Measurements from ENCODE around the gene E2F8. TPM values are rescaled to one million over a fixed set of nuclear protein-coding genes. Genes with fewer than 3 reads are reported as not detected.
A peak's percentile ranks its signal among the peaks of the same experiment; 100 is the strongest.

The E2F8 gene
- polyA plus RNA-seq, 2 of the 4 experiments (the other 2 are of a cell fraction): 5.7 to 7.4 TPM

DNA sequence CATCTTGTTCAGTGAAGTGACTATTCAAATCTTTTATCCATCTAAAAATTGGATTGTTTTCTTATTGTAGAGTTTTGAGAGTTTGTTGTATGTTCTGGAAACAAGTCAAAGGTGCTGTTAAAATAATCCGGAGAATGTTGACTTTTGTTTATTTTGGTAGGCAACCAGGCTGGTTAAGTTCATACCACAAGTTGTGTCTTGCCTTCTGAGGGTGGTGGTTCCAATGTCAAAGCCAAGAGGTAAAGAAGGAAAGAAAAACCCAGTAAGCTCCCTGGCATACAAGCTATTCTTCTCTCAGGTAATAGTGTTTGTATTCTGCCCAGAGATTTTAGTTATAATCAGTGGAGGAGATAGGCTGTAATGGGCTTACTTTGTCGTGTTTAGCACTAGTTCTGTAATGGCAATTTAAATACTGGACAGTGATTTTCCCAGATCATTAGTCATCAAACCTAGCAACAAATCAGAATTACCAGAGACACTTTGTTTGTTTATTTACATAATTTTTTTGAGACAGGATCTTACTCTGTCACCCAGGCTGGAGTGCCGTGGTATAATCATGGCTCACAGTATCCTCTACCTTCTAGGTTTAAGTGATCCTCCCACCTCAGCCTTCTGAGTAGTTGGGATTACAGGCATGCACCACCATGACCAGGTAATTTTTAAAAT lies 23.9 kb downstream of the E2F8 start:
- H3K27ac ChIP-seq: no peak overlapping the region
- FAIRE-seq: peak; percentile 32
- no peak for DNase-seq (ENCODE audit: low read depth in 1 of 2, low spot score in 1 of 2)
- H3K9me3 ChIP-seq: no peaks in the 10 kb centered on the region
- ChIA-PET CTCF (no interaction called here), POLR2A (no interaction called here)
- WGBS (ENCODE audit: missing lambda C conversion rate): 38% methylated on average over 3 of the region's 3 CpGs
- no peak for TF ChIP-seq ZSCAN20 (CRISPR knock-in tag; IDR thresholded peaks at IDR 0.05)
- no peak for TF ChIP-seq BHLHE40 (IDR thresholded peaks at IDR 0.05; ENCODE audit: low read depth, low read length)
- no peak for TF ChIP-seq HDAC2 (IDR thresholded peaks at IDR 0.05)
- TF ChIP-seq GATA3 (IDR thresholded peaks at IDR 0.05; ENCODE audit: borderline replicate concordance): no peak
- TF ChIP-seq FOSL2 (IDR thresholded peaks at IDR 0.05): no peak
- TF ChIP-seq FOSL2 (CRISPR knock-in tag; IDR thresholded peaks at IDR 0.05): no peak
- TF ChIP-seq EP300 (IDR thresholded peaks at IDR 0.05): no peak
- TF ChIP-seq ZNF302 (CRISPR knock-in tag; IDR thresholded peaks at IDR 0.05): no peak
- TF ChIP-seq CEBPB (IDR thresholded peaks at IDR 0.05): no peak
- no peak for TF ChIP-seq ZFP36 (IDR thresholded peaks at IDR 0.05; ENCODE audit: borderline replicate concordance, partially characterized antibody)
- no peak overlapping the region for H3K4me3 ChIP-seq
- no peak for ATAC-seq
- no peak overlapping the region for H3K4me2 ChIP-seq
- H3K4me1 ChIP-seq: no peaks in the 10 kb centered on the region

- CTCF ChIA-PET: no interaction called here
Measured at GRCh38 chr11:19216021-19216420, 24.7 kb downstream of the E2F8 start.

GRCh38 chr11:19209617-19210370 lies 31.0 kb downstream of the E2F8 start:
- Histone ChIP-seq H3K9me3 (no peaks in the 10 kb centered on the region), H3K4me3 (no peak overlapping the region), H3K4me2 (no peak overlapping the region), H3K27ac (no peak overlapping the region), H3K4me1 (no peaks in the 10 kb centered on the region)
- no peak for ATAC-seq
- ChIA-PET POLR2A (no interaction called here), CTCF (no interaction called here)
- 27% methylated on average over 4 of the region's 4 CpGs for WGBS (ENCODE audit: missing lambda C conversion rate)
- DNase-seq (ENCODE audit: low read depth in 1 of 2, low spot score in 1 of 2): no peak
- no peak for FAIRE-seq
- TF ChIP-seq KDM1A (IDR thresholded peaks at IDR 0.05; ENCODE audit: low read depth): no peak
- no peak for TF ChIP-seq POLR2AphosphoS2 (conservative IDR thresholded peaks at IDR 0.05; ENCODE audit: low read length)
- TF ChIP-seq HDAC2 (IDR thresholded peaks at IDR 0.05): no peak
- no peak for TF ChIP-seq USF2 (IDR thresholded peaks at IDR 0.05)
- TF ChIP-seq GATA3 (IDR thresholded peaks at IDR 0.05; ENCODE audit: borderline replicate concordance): no peak

More at GRCh38 chr11:19216021-19216420, 24.7 kb downstream of the E2F8 start:
- no peak overlapping the region for H3K4me2 ChIP-seq
- POLR2A ChIA-PET: no interaction called here
- FAIRE-seq (no peak), DNase-seq (ENCODE audit: low read depth in 1 of 2, low spot score in 1 of 2) (no peak), ATAC-seq (no peak)
- no peak for TF ChIP-seq USF2 (IDR thresholded peaks at IDR 0.05)
- no peak for TF ChIP-seq NFE2L2 (conservative IDR thresholded peaks at IDR 0.05; ENCODE audit: low read length)
- no peak for TF ChIP-seq FOSL2 (IDR thresholded peaks at IDR 0.05)
- TF ChIP-seq FOSL2 (CRISPR knock-in tag; IDR thresholded peaks at IDR 0.05): no peak
- no peak for TF ChIP-seq MYC (IDR thresholded peaks at IDR 0.05; ENCODE audit: borderline replicate concordance, low read length)
- no peaks in the 10 kb centered on the region for H3K9me3 ChIP-seq
- WGBS (ENCODE audit: missing lambda C conversion rate): 53% methylated on average over 4 of the region's 4 CpGs
- no peaks in the 10 kb centered on the region for H3K4me1 ChIP-seq
- no peak overlapping the region for H3K4me3 ChIP-seq
- no peak overlapping the region for H3K27ac ChIP-seq

GRCh38 chr11:19208959-19209546 lies 31.7 kb downstream of the E2F8 start:
- 18% methylated on average over 3 of the region's 3 CpGs for WGBS (ENCODE audit: missing lambda C conversion rate)
- ChIA-PET CTCF (interaction anchor here (0.7 kb wide), 1 partner anchor 8 kb away, joined by 3 read pairs; no protein-coding TSS in a partner anchor), POLR2A (no interaction called here)
- FAIRE-seq: no peak
- no peaks in the 10 kb centered on the region for H3K4me1 ChIP-seq
- no peak overlapping the region for H3K27ac ChIP-seq
- no peak overlapping the region for H3K4me3 ChIP-seq
- H3K9me3 ChIP-seq: no peaks in the 10 kb centered on the region
- no peak for DNase-seq (ENCODE audit: low read depth in 1 of 2, low spot score in 1 of 2)
- no peak; a peak in 1 of 6 replicates for ATAC-seq
- no peak overlapping the region for H3K4me2 ChIP-seq
- TF ChIP-seq EHMT2 (IDR thresholded peaks at IDR 0.05; ENCODE audit: low read depth) (no peak), EHF (CRISPR knock-in tag; IDR thresholded peaks at IDR 0.05) (no peak), PBX3 (IDR thresholded peaks at IDR 0.05) (no peak), MAZ (IDR thresholded peaks at IDR 0.05; ENCODE audit: borderline replicate concordance, low read depth, low read length) (no peak), USF2 (IDR thresholded peaks at IDR 0.05) (no peak), FOXS1 (CRISPR knock-in tag; IDR thresholded peaks at IDR 0.05) (no peak), ZNF302 (CRISPR knock-in tag; IDR thresholded peaks at IDR 0.05) (no peak), KDM1A (IDR thresholded peaks at IDR 0.05; ENCODE audit: low read depth) (no peak), NFE2L2 (conservative IDR thresholded peaks at IDR 0.05; ENCODE audit: low read length) (no peak)
- TF ChIP-seq, protein P1, sequence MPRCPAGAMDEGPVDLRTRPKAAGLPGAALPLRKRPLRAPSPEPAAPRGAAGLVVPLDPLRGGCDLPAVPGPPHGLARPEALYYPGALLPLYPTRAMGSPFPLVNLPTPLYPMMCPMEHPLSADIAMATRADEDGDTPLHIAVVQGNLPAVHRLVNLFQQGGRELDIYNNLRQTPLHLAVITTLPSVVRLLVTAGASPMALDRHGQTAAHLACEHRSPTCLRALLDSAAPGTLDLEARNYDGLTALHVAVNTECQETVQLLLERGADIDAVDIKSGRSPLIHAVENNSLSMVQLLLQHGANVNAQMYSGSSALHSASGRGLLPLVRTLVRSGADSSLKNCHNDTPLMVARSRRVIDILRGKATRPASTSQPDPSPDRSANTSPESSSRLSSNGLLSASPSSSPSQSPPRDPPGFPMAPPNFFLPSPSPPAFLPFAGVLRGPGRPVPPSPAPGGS (IDR thresholded peaks at IDR 0.05): no peak
